ENCODE results near the gene MRPS14. TPM values are rescaled to one million over a fixed set of nuclear protein-coding genes. Genes with fewer than 3 reads are reported as not detected.

Gene MRPS14
- polyA plus RNA-seq, 1 of the 3 experiments (the other 2 are of a cell fraction): 18.2 TPM

DNA sequence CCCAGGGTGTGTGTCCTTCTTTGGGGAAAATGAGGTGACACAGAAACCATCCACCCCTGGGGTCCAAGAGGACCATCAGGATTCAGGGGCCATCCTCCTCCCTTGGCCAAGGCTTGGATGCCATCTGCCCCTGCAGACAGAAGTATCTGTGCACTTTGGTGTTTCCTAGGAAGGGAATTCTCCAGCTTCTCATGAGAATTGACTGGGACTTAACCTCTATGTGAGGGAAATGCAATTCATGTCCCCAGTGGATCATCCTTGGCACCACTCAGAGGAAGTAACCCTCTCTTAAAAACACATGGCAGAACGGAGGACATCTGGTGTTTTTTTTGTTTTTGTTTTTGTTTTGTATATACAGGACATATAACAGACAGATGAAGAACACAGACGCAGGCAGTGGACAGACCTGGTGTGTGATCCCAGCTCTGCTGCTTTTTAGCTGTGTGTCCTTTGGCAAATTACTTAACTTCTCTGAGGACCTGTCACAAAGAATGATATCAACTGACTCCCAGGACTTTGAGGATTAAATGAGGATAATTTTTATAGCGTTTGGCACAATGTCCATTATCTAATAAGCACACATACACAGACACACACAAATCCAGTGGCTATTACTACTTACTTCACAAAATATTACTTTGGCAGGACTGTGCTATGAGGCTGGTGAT is 48.2 kb upstream of the MRPS14 start:
- no peaks in the 10 kb centered on the region for H3K79me2 ChIP-seq (ENCODE audit: insufficient read depth)
- H3K27me3 ChIP-seq (ENCODE audit: insufficient read depth): no peaks in the 10 kb centered on the region
- POLR2A ChIA-PET: no interaction called here
- no peak overlapping the region for H3K4me2 ChIP-seq
- no peaks in the 10 kb centered on the region for H3K36me3 ChIP-seq (replicated peaks in 1 of 2; ENCODE audit: control insufficient read depth in 1 of 2, insufficient read depth in 2 of 2, low read length in 1 of 2)
- CTCF ChIA-PET: interaction anchor here (0.6 to 0.7 kb wide), 2 partner anchors 54 to 275 kb away, joined by 3 read pairs; no protein-coding TSS in a partner anchor
- H3K27ac ChIP-seq (ENCODE audit: low read depth in 2 of 2, low read length in 1 of 2): no peak overlapping the region
- WGBS (ENCODE audit: low lambda C conversion rate): 47% methylated on average over 3 of the region's 3 CpGs
- H3K4me3 ChIP-seq (ENCODE audit: low read depth in 2 of 2, low read length in 1 of 2): no peak overlapping the region
- DNase-seq: no peak
- H3K9me2 ChIP-seq: no peaks in the 10 kb centered on the region
- H3K9me3 ChIP-seq: no peaks in the 10 kb centered on the region
- TF ChIP-seq MEF2A (IDR thresholded peaks at IDR 0.05; ENCODE audit: borderline replicate concordance, low read depth): no peak
- TF ChIP-seq YY1 (IDR thresholded peaks at IDR 0.05; ENCODE audit: low read depth): no peak
- TF ChIP-seq RXRA (IDR thresholded peaks at IDR 0.05; ENCODE audit: borderline replicate concordance, low read depth): no peak
- TF ChIP-seq ELF1 (IDR thresholded peaks at IDR 0.05): no peak
- TF ChIP-seq SMC3 (IDR thresholded peaks at IDR 0.05; ENCODE audit: low read depth, low read length): no peak
- no peak for TF ChIP-seq ZBTB33 (IDR thresholded peaks at IDR 0.05; ENCODE audit: borderline replicate concordance, low read depth)
- TF ChIP-seq NFIC (IDR thresholded peaks at IDR 0.05; ENCODE audit: borderline replicate concordance): no peak
- no peak for TF ChIP-seq GABPA (IDR thresholded peaks at IDR 0.05; ENCODE audit: low read depth)
- TF ChIP-seq, protein P1, sequence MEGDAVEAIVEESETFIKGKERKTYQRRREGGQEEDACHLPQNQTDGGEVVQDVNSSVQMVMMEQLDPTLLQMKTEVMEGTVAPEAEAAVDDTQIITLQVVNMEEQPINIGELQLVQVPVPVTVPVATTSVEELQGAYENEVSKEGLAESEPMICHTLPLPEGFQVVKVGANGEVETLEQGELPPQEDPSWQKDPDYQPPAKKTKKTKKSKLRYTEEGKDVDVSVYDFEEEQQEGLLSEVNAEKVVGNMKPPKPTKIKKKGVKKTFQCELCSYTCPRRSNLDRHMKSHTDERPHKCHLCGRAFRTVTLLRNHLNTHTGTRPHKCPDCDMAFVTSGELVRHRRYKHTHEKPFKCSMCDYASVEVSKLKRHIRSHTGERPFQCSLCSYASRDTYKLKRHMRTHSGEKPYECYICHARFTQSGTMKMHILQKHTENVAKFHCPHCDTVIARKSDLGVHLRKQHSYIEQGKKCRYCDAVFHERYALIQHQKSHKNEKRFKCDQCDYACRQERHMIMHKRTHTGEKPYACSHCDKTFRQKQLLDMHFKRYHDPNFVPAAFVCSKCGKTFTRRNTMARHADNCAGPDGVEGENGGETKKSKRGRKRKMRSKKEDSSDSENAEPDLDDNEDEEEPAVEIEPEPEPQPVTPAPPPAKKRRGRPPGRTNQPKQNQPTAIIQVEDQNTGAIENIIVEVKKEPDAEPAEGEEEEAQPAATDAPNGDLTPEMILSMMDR (IDR thresholded peaks at IDR 0.05): no peak
- no peak for TF ChIP-seq USF1 (IDR thresholded peaks at IDR 0.05; ENCODE audit: borderline replicate concordance, low read depth)
- TF ChIP-seq, protein P2, sequence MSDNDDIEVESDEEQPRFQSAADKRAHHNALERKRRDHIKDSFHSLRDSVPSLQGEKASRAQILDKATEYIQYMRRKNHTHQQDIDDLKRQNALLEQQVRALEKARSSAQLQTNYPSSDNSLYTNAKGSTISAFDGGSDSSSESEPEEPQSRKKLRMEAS (IDR thresholded peaks at IDR 0.05; ENCODE audit: low read depth): no peak
- no peak for TF ChIP-seq TAF1 (IDR thresholded peaks at IDR 0.05; ENCODE audit: borderline replicate concordance, low read depth, low read length)
- no peak for TF ChIP-seq JUND (IDR thresholded peaks at IDR 0.05)
- H2AFZ ChIP-seq (ENCODE audit: low read depth): no peak overlapping the region
- no peaks in the 10 kb centered on the region for H4K20me1 ChIP-seq (ENCODE audit: insufficient read depth)
- H3K4me1 ChIP-seq (ENCODE audit: control insufficient read depth in 1 of 2, insufficient read depth in 2 of 2, low read depth in 1 of 2, low read length in 1 of 2): peaks cover 0 to 7% of the 10 kb centered on the region in 2 experiments; a peak in 1 of 4 replicates
- H3K9ac ChIP-seq: no peak overlapping the region
- H3F3A ChIP-seq (replicated peaks; ENCODE audit: insufficient read depth): no peaks in the 10 kb centered on the region

DNA sequence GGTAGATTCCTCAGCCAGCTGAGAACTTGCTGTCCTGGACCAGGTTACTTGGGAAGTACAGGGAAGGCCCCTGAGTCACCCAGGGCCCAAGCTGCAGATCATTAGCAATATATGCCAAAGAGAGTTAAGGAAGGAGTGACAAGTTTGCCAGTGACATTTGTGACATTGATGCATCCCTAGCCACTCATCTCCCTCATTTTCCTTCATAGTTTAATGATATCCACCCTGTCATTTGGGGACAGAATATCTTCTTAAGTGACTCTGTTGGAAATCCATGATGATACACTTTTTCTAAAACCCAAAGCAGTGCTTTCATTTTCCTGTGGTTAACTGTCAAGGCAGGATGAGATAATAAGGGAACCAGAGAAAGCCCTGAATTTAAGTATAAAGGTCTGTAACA is 47.6 kb upstream of the MRPS14 start:
- H2AFZ ChIP-seq (ENCODE audit: low read depth): no peak overlapping the region
- H3F3A ChIP-seq (replicated peaks; ENCODE audit: insufficient read depth): no peaks in the 10 kb centered on the region
- no peaks in the 10 kb centered on the region for H3K36me3 ChIP-seq (replicated peaks in 1 of 2; ENCODE audit: control insufficient read depth in 1 of 2, insufficient read depth in 2 of 2, low read length in 1 of 2)
- no peak overlapping the region for H3K4me2 ChIP-seq
- H3K9ac ChIP-seq: no peak overlapping the region
- H3K9me2 ChIP-seq: no peaks in the 10 kb centered on the region
- H3K4me1 ChIP-seq (ENCODE audit: control insufficient read depth in 1 of 2, insufficient read depth in 2 of 2, low read depth in 1 of 2, low read length in 1 of 2): peaks cover 0 to 4% of the 10 kb centered on the region in 2 experiments; a peak in 1 of 4 replicates
- H3K79me2 ChIP-seq (ENCODE audit: insufficient read depth): no peaks in the 10 kb centered on the region
- H3K4me3 ChIP-seq (ENCODE audit: low read depth in 2 of 2, low read length in 1 of 2): no peak overlapping the region
- no peaks in the 10 kb centered on the region for H3K27me3 ChIP-seq (ENCODE audit: insufficient read depth)
- POLR2A ChIA-PET: no interaction called here
- CTCF ChIA-PET: no interaction called here
- H3K27ac ChIP-seq (ENCODE audit: low read depth in 2 of 2, low read length in 1 of 2): no peak overlapping the region
- DNase-seq: no peak
- H4K20me1 ChIP-seq (ENCODE audit: insufficient read depth): no peaks in the 10 kb centered on the region
- H3K9me3 ChIP-seq: no peaks in the 10 kb centered on the region
- TF ChIP-seq RCOR1 (IDR thresholded peaks at IDR 0.05; ENCODE audit: low read length) (no peak), RAD21 (IDR thresholded peaks at IDR 0.05; ENCODE audit: low read length) (no peak), RFX5 (IDR thresholded peaks at IDR 0.05; ENCODE audit: low read length) (no peak), FOXM1 (IDR thresholded peaks at IDR 0.05; ENCODE audit: low read depth) (no peak), TCF12 (IDR thresholded peaks at IDR 0.05) (no peak), ELF1 (IDR thresholded peaks at IDR 0.05) (no peak), FOXJ3 (CRISPR knock-in tag; IDR thresholded peaks at IDR 0.05) (no peak), NRF1 (IDR thresholded peaks at IDR 0.05; ENCODE audit: low read depth, low read length) (no peak), MEF2A (IDR thresholded peaks at IDR 0.05; ENCODE audit: borderline replicate concordance, low read depth) (no peak), TAF1 (IDR thresholded peaks at IDR 0.05; ENCODE audit: borderline replicate concordance, low read depth, low read length) (no peak), GABPA (IDR thresholded peaks at IDR 0.05; ENCODE audit: low read depth) (no peak), FOSL2 (IDR thresholded peaks at IDR 0.05; ENCODE audit: borderline replicate concordance, low read depth) (no peak)
- TF ChIP-seq, protein P1 (IDR thresholded peaks at IDR 0.05): no peak
